Left cardiac atrium (tissue), 4 donors: ENCODE results near the gene KCNQ1OT1. TPM values are rescaled to one million over a fixed set of nuclear protein-coding genes. Genes with fewer than 3 reads are reported as not detected.

Source experiments
- ATAC-seq, 2 donors: fragments of 200-7000 bp; cut with Tn5 transposase; one replicate each; pipeline ENCODE4 v1.9.1; 2020; ENCODE audit warnings: mild to moderate bottlenecking in 2 of 2, moderate library complexity in 2 of 2
- DNase-seq: peaks from one replicate; pipeline ENCODE4 v3.0.0-alpha.2; 2020
- intact Hi-C, 2 donors: fragments of 100-400 bp; cut with DNase I; formaldehyde crosslinking; loops; one replicate each; pipeline versions ENCODE4 v1.14.1 to v1.15.1; 2022 to 2023
- total RNA-seq, 2 donors: library from RNA; stranded (reverse); fragmentation: NEBNext Ultra II Directional; extraction: Animal tissue kit (Norgen Biotek cat#: 25700); gene quantifications; one replicate each; pipeline ENCODE4 v1.2.1, GENCODE V29; 2021
- donor health status: DM: no; HTN: yes; CAD: no.
- donor health status: DM: no; HTN: yes; CAD: no; lungs with severe emphysema.
- donor health status: DM: yes; HTN: yes; CAD: no.
- donor health status: Dilated cardiomyopathy.

KCNQ1OT1 gene
- total RNA-seq, 2 donors from 2014 or later, result 0.59 to 0.81 TPM

DNA sequence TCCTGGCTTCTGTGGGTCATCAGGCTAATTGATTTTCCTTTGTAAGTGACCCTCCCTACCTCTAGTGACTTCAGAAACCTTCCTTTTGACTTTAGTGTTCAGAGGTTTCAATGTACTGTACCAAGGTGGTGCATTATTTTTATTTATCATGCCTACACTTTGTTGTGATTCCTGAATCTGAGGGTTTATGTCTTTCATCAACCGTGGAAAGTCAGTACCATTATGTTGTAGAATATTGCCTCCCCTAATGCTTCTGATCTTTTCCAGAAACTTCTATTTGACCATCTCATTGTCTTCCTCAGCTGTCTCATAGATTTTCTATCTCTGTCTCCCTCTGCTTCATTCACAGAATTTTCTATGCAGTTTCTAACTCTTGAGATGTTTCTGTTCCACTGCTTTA, 105.5 kb downstream of the KCNQ1OT1 start:
- ATAC-seq, result no peak
- intact Hi-C loops, result no loop called here
- no peak for DNase-seq

DNA sequence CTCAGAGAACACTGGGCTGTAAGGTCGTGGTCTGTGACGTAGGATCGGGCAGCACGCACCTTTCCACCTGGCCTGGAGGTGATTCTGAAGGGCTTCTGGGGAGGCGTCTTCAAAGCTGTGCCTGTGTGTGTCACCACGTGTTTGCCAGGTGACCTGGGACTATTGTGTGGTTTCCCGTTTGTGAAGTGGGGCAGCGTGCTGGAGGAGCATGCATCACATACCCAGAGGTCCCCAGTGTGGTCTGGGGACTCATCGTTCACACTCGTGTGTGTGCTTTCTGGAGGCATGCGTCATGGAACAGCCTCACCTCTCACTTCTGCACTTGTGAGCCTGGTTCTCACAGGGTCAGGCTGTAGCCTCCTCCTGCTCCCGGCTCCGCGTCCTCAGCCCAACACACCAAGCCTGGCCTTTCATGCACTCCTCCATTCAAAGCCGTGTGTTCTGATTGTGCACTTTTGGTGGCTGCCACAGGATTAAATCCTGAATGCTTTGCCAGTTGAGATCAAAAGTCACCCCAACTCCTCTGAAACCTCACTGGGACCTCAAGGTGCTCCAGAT, 106.3 kb downstream of the KCNQ1OT1 start:
- DNase-seq, result no peak
- no peak for ATAC-seq
- intact Hi-C loops, result no loop called here

DNA sequence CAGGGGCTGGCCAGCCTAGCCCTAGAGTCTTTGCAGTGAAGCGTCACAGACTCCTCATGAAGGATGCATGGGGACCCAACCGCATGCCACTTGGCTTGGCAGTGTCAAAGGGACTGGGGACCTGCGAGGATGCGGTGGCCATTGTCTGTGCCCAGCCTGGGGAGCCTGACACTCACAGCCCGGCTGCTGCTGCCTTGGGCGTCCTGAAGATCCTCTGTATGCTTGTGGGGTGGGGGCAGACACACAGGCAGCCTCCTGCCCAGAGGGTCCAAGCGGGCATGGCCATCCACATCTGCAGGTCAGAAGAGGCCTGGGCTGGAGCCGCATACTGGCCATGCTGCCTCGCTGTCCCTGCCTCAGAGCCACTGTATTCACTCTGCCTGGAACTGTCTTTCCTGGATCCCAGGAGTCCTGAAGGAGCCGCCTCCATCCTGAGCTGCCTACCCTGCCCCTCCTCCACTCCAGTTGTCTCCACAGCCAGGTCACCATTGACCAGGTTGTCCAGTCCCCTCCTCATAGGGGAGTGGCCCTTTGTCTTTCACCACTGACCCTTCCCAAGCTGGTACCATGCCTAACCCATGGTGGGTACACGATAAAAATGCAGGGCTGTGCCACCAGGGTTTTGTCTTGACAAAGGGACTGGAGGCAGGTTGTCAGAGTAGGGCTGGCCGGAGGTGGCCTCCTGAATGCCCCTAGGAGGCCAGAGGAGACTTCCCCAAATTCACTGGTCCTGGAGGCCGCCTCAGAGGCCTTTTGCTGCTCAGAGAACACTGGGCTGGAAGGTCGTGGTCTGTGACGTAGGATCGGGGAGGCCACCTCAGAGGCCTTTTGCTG, 107.0 kb downstream of the KCNQ1OT1 start:
- ATAC-seq, result no peak
- intact Hi-C loops, result no loop called here
- peak; percentile 12 for DNase-seq

DNA sequence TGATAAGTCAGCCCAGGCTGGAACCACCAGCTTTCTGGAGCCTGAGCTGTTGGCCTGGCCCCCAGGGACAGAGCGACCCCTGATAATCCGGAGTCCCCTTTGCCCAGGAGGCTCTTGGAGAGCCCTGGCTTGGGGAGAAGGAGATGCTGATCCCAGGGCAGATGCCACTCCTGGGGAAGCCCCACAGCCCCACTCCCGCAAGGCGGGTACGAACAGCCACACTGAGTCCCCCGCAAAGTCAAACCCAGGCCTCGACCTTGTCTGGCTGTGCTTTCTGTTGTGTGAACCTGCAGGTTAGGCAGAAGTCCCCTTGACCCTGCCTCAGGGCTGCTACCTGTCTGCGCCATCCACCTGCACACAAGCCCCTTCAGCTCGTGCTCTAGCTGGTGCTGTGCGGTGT, 108.0 kb downstream of the KCNQ1OT1 start:
- DNase-seq (no peak), ATAC-seq (no peak)
- intact Hi-C loops, result no loop called here

DNA sequence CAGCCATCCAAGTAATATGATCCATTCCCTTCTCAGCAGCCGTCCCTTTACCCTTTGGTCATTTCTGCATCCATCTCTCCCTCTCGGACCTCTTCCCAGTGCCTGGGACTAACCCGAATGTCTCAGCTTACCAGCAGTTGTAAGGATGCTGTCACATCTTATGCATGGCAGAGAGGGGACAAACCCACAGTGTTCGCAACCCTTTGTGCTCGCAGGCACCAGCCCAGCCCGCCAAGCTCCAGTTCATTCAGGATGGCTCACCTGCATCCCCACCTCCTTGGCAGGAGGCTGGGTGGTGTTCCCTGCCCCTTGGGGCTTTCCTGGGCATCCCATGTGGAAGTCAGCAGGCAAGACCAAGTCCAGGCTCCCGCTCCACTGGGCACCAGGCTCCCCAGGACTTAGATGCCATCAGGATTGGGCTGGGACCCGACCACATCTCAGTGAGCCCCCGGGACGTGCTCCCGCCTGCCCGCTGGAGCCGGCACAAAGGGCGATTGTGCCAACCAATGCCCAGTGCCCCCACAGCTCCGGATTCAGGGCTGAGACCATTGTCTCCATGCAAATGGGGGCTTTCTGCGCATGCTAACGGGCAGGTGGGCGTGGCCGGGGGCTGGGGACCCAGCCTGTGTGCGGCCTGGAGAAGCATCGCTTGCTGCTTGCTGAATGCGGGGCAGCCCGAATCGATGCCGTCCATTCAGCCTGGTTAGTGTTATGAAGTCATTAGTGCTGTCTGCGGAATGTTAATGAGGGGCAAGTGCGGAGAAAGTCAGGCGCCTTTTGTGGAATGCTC, 108.6 kb downstream of the KCNQ1OT1 start:
- no peak for ATAC-seq
- intact Hi-C loops, result no loop called here
- peak; percentile 10 for DNase-seq

DNA sequence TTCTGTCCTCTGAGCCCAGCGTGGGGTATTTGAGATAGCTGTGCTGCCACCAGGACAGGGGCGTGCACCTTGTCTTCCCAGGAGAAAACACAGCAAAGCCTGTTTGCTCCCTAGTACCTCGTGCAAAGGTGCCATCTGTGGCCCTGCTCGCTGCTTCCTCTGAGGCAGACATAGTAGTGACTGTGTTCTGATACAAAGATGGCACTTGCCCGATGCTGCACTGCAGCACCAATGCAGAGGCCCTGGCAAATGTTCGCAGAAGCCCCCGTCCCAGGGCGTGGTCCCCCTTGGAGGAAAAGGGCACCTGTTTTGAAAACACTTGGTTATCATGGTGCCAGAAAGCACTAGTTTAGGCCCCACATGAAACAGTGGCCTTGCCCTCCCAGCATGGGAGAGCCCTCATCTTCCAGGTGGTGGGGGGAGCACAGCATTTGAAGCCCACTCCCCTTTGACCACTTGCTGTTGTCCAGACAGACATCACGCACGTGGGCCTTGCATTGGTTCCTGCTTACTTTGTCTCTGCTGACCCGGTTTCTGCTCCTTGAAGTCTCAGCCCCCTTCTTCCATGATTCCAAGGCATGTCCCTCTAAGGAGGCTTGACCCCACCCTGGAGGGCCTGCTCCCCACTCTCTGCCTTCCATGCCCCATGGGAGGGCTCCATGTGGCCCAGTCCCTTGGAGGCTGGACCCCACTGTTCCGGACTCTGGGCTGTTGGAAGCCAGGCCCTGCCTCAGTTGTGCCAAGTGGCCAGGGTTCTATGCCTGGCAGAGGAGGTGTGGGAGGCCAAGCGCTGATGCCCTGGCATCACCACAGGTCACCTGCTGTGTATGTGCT, 109.4 kb downstream of the KCNQ1OT1 start:
- no peak for ATAC-seq
- intact Hi-C loops, result no loop called here
- DNase-seq, result no peak

DNA sequence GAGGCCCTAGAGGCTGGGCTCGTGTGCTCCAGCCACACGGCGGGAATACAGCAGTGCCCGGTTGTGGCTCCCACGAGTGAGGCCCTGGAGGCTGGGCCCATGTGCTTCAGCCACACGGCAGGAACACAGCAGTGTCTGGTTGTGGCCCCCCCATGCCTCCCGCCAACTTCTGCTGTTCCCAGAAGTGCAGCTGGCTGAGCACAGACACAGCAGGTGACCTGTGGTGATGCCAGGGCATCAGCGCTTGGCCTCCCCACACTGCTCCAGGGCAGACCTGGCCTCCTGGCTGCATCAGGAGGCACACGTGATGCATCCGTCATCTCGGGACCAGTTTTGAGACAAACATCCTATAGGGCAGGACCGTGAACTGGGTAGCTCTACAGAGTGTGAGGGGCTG, 110.3 kb downstream of the KCNQ1OT1 start:
- intact Hi-C loops, result no loop called here
- ATAC-seq (no peak), DNase-seq (no peak)

DNA sequence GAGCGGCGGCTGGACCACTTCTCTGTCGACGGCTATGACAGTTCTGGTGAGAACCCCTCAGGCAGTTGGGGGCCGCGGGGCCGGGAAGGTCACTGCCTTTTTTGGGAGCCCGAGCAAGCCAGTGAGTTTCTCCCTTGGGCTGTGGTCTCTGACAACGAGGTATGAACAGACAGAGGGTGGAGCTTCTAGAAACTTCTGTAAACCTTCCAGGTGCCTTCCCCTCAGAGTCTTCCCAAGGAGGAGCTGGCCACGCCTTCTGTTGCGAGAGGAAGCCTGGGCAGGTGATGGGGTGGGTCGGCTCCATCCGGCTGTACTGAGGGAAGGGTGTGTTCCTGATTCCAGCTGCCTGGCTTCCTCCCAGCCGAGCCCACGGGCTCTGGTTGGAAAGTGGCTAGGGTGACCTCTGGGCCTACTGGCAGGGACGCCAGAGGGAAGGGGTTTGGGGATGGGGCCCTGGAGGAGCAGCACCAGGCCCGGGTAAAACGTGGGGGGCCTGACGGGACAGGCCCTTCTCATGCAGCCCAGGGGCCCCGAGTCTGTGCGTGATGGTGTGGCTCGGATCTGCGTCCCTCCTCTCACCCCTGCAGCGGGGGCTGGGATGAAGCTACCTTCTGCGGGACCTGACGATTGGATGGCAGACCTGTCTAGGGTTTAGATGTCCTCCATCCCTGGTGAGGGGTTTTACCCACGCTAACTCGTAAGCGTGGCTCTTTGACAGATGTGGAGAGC, 110.8 kb downstream of the KCNQ1OT1 start:
- intact Hi-C loops, result no loop called here
- ATAC-seq, result no peak
- DNase-seq, result peak; percentile 15

DNA sequence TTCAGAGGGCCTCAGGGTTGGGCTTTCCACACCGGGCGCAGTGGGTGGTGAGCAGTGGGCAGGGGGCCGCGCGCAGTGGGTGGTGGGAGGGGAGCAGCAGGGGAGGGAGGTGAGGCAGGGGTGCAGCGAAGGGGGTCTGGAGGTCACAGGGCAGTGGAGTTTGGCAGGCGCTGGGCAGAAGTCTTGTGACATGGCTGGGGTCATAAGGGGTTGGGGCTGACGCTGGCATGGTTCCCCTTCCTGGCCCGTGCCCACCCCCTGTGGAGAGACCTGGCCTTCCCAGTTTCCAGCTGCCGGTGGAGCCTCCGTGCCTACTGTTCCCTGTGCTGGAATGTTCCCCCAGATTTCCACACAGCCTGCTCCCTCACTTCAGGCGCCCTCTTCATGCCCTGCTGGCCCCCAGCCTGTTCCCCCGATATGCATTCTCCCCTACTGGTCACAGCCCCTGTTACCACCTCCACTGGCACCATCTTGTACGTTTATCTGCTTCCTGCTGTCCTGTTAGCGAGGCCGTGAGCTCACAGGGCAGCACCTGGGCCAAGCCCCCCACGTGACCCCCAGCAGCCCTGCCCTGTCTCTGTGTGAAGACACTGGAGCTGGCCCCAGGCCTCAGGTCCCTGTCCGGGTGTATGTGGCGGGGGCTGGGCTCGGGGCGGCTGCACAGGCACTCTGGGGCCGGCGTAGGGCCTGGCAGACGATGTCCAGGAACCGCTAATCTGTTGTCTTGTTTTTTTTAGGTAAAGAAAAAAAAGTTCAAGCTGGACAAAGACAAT, 111.6 kb downstream of the KCNQ1OT1 start:
- intact Hi-C loops, result no loop called here
- no peak for ATAC-seq
- no peak for DNase-seq

DNA sequence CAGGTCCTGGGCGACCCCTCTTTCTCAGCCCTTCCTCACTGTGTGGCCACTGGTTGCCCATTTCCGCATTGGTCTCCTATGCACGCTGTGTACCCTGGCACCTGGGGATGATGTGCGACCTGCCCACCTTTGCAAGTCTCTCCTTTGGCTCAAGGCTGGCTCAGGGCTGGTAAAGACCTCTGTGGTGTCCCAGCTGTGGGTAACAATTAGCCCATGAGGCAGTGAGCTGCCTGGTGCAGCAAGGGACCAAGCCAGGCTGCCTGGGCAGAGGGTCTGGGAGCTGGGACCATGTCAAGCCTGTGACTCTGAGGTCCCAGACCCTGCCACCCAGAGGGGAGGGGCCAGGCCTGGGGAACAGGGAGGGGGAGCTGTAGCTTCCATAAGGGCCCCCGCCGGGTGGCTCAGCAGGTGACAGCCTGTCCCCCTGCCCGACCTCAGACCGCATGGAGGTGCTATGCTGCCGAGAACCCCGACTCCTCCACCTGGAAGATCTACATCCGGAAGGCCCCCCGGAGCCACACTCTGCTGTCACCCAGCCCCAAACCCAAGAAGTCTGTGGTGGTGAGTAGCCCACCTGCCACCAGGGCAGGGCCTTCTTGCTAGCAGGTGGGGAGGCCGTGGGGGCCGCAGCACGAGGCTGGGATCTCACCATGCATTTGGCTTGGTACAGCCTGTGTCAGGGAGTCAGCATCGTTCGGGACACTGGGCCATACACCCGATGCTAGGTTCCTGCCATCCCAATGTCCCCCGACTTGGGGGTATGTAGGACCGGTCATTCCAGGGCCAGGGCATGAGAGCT, 112.5 kb downstream of the KCNQ1OT1 start:
- intact Hi-C loops, result no loop called here
- ATAC-seq, result no peak
- peak; percentile 15 for DNase-seq

DNA sequence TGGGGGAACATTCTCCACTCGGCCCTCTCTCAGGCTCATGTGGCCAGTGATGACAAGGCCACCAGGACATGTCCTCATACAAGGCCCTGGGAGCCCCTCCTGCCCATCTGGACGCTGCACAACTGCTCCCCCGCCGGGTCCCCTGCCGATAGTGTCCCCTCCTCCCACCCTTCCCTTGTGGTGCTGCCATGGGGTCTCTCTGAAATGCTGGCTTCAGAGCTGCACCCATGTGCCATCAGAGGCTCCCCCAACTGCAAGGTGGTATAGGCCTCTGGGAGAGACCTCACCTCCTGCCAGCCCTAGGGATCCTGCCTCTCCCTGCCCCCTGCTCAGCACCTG, 113.0 kb downstream of the KCNQ1OT1 start:
- intact Hi-C loops, result no loop called here
- ATAC-seq (no peak), DNase-seq (no peak)

DNA sequence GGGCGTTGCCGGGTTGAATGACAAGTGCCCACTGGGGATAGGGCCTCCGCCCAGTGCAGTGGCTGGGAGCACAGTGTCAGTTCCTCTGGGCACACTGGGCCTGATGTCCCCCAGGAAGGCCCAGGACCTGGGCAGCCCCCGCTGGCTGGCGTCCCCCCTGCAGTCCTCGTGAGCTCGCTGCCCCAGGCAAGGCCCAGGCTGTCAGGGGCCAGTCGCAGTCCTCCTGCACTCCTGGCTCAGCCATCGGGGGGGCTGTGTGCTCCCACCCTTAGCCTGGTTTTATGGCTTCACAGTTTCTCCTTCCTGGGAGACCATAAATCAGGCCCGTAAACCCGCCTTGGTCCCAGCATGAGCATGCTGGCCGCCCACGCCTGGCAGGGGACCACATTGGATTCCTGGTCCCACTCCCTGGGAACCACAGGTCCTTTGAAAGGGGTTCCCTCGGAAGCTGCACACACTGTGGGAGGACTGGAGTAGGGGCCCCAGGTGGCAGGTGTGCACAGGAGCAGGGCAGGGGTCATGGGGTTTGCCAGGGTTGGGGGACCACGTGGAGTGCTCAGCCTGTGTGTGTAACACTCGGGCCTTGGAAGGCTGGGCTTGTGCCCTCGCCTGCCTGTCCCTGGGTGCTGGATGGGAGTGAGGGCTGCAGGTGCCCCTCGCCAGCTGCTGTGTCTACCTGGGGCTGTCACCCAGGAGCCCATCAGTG, 113.6 kb downstream of the KCNQ1OT1 start:
- DNase-seq, result no peak
- no peak for ATAC-seq
- intact Hi-C loops, result no loop called here

DNA sequence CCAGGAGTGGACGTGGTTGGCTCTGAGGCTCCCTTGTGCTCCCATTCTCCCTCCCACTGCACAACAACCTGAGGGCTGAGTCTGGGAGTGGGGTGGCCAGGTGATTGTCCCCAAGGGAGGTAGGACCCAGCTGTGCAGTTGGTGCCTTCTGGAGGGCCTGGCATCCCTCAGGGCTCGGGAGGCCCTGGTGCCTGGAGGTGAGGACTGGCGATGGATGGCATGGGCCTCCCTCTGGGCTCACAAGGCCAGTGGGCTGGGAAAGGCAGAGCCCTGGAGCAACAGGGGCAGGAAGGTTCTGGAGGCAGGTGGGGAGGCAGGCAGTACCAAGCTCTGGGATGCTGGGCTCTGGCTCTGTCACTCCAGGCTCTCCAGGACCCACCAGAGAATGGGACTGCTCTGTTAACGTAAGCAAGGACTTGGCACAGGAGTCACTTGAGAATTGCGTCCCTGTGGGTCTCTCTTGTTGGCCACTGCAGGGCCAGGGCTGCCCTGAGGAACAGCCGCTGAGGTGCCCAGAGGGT, 114.2 kb downstream of the KCNQ1OT1 start:
- no peak for ATAC-seq

DNA sequence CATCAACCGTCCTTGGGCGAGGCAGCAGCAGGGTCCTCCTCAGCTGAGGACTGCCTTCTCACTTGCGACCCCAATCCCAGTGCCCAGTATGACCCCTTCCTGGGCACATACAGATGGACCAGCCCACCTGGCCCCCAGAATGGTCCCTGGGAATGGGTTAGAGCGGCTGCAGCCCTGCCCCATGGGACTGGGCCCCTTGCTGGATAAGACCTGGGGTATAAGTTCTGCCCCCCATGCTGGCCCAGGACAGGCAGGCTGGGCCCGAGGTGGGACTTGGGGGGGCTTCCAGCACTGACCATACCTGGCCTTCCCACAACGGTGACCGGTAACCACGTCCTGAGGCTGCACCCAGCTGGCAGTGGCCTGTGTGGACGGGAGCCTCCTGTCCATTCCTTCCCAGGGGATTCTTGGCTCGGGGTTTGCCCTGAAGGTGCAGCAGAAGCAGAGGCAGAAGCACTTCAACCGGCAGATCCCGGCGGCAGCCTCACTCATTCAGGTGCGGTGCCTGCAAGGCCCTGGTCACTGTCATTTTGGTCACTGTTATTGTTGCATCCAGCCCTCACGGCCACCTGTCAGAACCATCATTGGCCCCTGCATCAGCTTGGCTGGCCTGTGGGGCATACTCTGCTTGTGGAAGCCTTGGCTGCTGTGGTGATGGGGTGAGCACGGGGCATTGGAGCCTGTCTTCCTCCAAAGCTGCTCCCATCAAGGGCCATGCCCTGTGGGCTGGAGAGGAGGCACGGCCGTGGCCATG, 114.8 kb downstream of the KCNQ1OT1 start:
- DNase-seq (no peak), ATAC-seq (no peak)
- intact Hi-C loops, result no loop called here

More for the DNA sequence above, 114.2 kb downstream of the KCNQ1OT1 start:
- DNase-seq, result no peak
- intact Hi-C loops, result no loop called here

DNA sequence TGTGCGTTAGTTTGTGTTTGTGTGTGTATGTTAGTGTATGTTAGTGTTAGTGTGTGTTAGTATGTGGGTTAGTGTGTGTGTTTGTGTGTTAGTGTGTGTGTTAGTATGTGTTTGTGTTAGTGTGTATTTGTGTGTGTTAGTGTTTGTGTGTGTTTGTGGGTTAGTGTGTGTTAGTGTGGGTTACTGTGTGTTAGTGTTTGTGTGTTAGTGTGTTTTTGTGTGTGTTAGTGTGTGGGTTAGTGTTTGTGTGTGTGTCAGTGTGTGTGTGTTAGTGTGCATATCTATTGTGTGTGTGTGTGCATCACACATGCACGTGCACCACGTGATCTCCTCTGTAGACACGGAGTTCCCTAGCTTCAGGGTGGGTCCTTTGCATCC, 115.4 kb downstream of the KCNQ1OT1 start:
- no peak for ATAC-seq

DNA sequence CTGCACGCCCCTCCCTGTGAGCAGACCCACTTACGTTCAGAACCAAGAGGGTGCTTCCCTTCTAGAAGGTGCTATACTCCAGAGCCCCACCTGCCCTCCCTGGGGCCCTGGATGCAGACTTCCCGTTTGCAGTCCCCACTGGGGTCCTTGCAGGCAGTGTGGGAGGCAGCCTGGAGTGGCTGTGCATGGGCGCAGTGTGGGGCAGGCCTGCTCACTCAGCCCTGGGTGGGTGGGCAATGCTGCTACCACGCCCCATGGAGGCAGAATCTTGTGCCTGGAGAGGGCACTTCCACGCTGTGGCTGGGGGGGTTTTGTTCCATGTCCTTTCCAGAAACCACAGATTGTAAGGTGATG, 116.2 kb downstream of the KCNQ1OT1 start:
- no peak for ATAC-seq
- DNase-seq, result peak; percentile 15
- intact Hi-C loops, result no loop called here

More for the DNA sequence above, 115.4 kb downstream of the KCNQ1OT1 start:
- intact Hi-C loops, result no loop called here
- no peak for DNase-seq
